Thyroid gland (tissue), 4 donors: ENCODE measurements around the gene CFAP157. TPM values are rescaled to one million over a fixed set of nuclear protein-coding genes. Genes with fewer than 3 reads are reported as not detected.

Experiments
- DNase-seq, 2 donors: peaks; one replicate each; pipeline ENCODE4 v3.0.0-alpha.2; 2019
- H3K27ac ChIP-seq, 3 donors: fragments of 200-600 bp; sonication (generic); 1 replicate in 2 of 3; 2 replicates in 1 of 3; pipeline ENCODE4 v1.5.1; 2016 to 2019; ENCODE audit warnings: mild to moderate bottlenecking in 1 of 3, moderate library complexity in 1 of 3
- H3K27me3 ChIP-seq: fragments of 200-600 bp; sonication (generic); one replicate; pipeline ENCODE4 v1.5.1; 2019
- H3K36me3 ChIP-seq, 2 donors: fragments of 200-600 bp; sonication (generic); one replicate each; pipeline ENCODE4 v1.5.1; 2016 to 2019
- H3K4me1 ChIP-seq, 2 donors: fragments of 200-600 bp; sonication (generic); one replicate each; pipeline ENCODE4 v1.5.1; 2017 to 2019
- H3K4me3 ChIP-seq, 3 donors: fragments of 200-600 bp; sonication (generic); replicated peaks in 1 of 3; 1 replicate in 2 of 3; 2 replicates in 1 of 3; pipeline ENCODE4 v1.5.1; 2016; ENCODE audit warnings: mild to moderate bottlenecking in 1 of 3
- H3K9me3 ChIP-seq: fragments of 200-600 bp; sonication (generic); one replicate; pipeline ENCODE4 v1.5.1; 2017
- POLR2A ChIP-seq, 2 donors: fragments of 450-650 bp; IDR thresholded peaks; one replicate each; pipeline ENCODE4 v1.6.1; 2017; ENCODE audit warnings: antibody characterized with exemption in 2 of 2, mild to moderate bottlenecking in 2 of 2, moderate library complexity in 1 of 2
- WGBS, 2 donors: methylation state at CpG; one replicate each; pipeline ENCODE4 v1.1.5; 2017; 5-methylcytosine and 5-hydroxymethylcytosine counted together
- intact Hi-C: fragments of 100-400 bp; cut with DNase I; formaldehyde crosslinking; loops from one replicate; pipeline ENCODE4 v1.15.1; 2023
- total RNA-seq, 4 donors: library from RNA; depleted of rRNA; stranded (reverse); fragments of >200 nt; gene quantifications; one replicate each; pipeline ENCODE4 v1.2.3, GENCODE V29; 2016
- TF ChIP-seq, protein P1 (sequence below), 6 experiments: fragments of 200-600 bp in 3 of 6; fragments of 450-650 bp in 3 of 6; sonication (generic) in 3 of 6; IDR thresholded peaks; one replicate each; pipeline ENCODE4 v1.5.1; 2016 to 2019; ENCODE audit warnings: antibody characterized with exemption in 6 of 6, mild to moderate bottlenecking in 2 of 6, inconsistent platforms in 1 of 6, moderate library complexity in 1 of 6

The CFAP157 gene
- total RNA-seq, 4 donors from 2014 or later: 0.22 to 3.0 TPM; not detected in 2

DNA sequence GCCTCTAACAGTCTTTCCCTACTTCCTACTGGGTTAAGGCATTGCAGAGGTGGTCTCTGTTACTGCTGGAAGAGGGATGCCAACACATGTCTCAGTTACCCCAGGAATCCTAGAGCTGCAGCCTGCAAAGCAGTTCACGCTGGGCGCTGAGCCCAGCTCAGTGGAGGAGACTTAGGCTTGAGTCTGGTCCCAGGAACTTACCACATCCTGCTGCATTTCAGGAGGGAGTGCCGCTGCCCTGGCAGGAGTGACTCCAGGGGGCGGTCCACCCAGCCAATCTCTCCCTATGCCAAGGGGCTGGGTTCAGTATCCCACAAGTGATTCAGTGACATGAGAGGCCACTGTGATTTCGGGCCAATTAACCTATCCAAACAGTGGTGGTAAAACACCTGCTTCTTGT lies 16.7 kb downstream of the CFAP157 start:
- Histone ChIP-seq H3K27ac (peak overlapping the region in 2 of 3 donors; percentile 59 to 65), H3K9me3 (no peaks in the 10 kb centered on the region), H3K4me3 (no peak overlapping the region), H3K36me3 (no peaks in the 10 kb centered on the region), H3K27me3 (no peaks in the 10 kb centered on the region), H3K4me1 (peaks cover 15 to 19% of the 10 kb centered on the region in 2 donors)
- 71% methylated on average over 4 to 5 of the region's 5 CpGs for WGBS, 2 donors
- peak; percentile 70 to 72 for DNase-seq
- intact Hi-C loops: no loop called here
- TF ChIP-seq, protein P1, sequence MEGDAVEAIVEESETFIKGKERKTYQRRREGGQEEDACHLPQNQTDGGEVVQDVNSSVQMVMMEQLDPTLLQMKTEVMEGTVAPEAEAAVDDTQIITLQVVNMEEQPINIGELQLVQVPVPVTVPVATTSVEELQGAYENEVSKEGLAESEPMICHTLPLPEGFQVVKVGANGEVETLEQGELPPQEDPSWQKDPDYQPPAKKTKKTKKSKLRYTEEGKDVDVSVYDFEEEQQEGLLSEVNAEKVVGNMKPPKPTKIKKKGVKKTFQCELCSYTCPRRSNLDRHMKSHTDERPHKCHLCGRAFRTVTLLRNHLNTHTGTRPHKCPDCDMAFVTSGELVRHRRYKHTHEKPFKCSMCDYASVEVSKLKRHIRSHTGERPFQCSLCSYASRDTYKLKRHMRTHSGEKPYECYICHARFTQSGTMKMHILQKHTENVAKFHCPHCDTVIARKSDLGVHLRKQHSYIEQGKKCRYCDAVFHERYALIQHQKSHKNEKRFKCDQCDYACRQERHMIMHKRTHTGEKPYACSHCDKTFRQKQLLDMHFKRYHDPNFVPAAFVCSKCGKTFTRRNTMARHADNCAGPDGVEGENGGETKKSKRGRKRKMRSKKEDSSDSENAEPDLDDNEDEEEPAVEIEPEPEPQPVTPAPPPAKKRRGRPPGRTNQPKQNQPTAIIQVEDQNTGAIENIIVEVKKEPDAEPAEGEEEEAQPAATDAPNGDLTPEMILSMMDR (IDR thresholded peaks at IDR 0.05): no peak
- no peak for TF ChIP-seq POLR2A (IDR thresholded peaks at IDR 0.05)

DNA sequence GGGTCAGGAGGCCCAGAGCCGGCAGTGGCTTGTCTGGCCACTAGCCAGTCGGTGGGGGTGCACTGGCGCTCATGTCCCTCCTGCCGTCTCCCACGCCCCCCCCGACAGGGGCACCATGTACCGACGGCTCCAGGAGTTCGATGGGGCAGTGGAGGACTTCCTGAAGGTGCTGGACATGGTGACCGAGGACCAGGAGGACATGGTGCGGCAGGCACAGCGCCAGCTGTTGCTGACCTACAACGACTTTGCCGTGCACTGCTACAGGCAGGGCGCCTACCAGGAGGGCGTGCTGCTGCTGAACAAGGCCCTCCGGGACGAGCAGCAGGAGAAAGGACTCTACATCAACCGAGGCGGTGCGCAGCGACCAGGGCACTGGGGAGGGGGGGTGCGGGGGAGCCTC lies 17.2 kb downstream of the CFAP157 start:
- Histone ChIP-seq H3K27ac (peak overlapping the region; percentile 34 to 65 (median 59)), H3K4me1 (peaks cover 15 to 19% of the 10 kb centered on the region in 2 donors), H3K36me3 (no peaks in the 10 kb centered on the region), H3K9me3 (no peaks in the 10 kb centered on the region), H3K27me3 (no peaks in the 10 kb centered on the region), H3K4me3 (no peak overlapping the region)
- peak; percentile 79 to 80 for DNase-seq
- intact Hi-C loops: no loop called here
- no peak for TF ChIP-seq POLR2A (IDR thresholded peaks at IDR 0.05)
- TF ChIP-seq, protein P1 (IDR thresholded peaks at IDR 0.05): no peak
- WGBS, 2 donors: 20 to 32% methylated on average over 18 to 22 of the region's 23 CpGs

DNA sequence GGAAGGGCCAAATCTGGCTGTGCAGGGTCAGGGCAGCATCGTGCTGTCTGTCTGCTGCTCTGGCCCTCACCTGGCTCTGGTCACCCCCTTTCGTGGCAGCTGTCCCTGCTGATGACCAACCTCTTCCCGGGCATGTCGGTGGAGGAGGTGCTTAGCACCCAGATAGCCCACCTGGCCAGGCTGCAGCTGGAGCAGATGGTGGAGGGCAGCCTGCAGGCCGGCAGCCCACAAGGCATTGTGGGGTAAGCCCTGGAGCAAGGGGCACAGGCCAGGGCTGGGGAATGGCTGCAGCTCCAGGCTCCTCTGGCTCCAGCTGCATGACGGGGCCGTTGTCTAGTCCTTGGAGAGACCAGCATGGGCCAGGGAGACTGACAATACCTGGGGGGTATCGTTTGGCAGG lies 20.1 kb downstream of the CFAP157 start:
- Histone ChIP-seq H3K4me3 (no peak overlapping the region), H3K36me3 (peaks cover 0 to 3% of the 10 kb centered on the region in 2 donors), H3K27ac (no peak overlapping the region), H3K9me3 (no peaks in the 10 kb centered on the region), H3K27me3 (no peaks in the 10 kb centered on the region), H3K4me1 (peaks cover 15 to 19% of the 10 kb centered on the region in 2 donors)
- TF ChIP-seq POLR2A (IDR thresholded peaks at IDR 0.05): no peak
- TF ChIP-seq, protein P1 (IDR thresholded peaks at IDR 0.05): no peak
- 74 to 84% methylated on average over 5 of the region's 8 CpGs for WGBS, 2 donors
- no peak for DNase-seq
- intact Hi-C loops: no loop called here

DNA sequence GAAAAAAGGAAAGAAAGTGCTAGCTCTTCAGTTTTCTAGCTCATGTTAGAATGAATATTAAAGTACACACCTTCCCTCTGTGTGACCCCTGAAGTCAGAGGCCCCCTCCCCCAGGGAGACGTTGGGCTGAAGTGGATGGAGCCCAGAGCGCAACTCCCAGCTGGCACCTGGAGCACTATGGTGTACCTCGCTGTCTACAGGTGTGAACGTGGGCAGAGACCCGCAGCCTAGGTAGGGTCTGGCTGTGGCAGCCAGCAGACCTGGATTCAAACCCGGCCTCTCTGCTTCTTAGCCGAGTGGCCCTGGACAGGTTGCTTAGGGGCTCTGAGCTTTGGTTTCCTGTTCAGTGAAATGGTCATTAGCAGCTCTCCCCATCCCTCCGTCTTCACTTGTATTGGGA lies 22.0 kb downstream of the CFAP157 start:
- no peaks in the 10 kb centered on the region for H3K27me3 ChIP-seq
- intact Hi-C loops: no loop called here
- H3K9me3 ChIP-seq: no peaks in the 10 kb centered on the region
- DNase-seq: no peak
- H3K4me1 ChIP-seq: peaks cover 7 to 11% of the 10 kb centered on the region in 2 donors
- H3K36me3 ChIP-seq: peaks cover 0 to 4% of the 10 kb centered on the region in 2 donors
- no peak overlapping the region for H3K4me3 ChIP-seq
- no peak for TF ChIP-seq POLR2A (IDR thresholded peaks at IDR 0.05)
- TF ChIP-seq, protein P1 (IDR thresholded peaks at IDR 0.05): no peak
- WGBS, 2 donors: 83 to 89% methylated on average over 8 of the region's 8 CpGs
- H3K27ac ChIP-seq: no peak overlapping the region

DNA sequence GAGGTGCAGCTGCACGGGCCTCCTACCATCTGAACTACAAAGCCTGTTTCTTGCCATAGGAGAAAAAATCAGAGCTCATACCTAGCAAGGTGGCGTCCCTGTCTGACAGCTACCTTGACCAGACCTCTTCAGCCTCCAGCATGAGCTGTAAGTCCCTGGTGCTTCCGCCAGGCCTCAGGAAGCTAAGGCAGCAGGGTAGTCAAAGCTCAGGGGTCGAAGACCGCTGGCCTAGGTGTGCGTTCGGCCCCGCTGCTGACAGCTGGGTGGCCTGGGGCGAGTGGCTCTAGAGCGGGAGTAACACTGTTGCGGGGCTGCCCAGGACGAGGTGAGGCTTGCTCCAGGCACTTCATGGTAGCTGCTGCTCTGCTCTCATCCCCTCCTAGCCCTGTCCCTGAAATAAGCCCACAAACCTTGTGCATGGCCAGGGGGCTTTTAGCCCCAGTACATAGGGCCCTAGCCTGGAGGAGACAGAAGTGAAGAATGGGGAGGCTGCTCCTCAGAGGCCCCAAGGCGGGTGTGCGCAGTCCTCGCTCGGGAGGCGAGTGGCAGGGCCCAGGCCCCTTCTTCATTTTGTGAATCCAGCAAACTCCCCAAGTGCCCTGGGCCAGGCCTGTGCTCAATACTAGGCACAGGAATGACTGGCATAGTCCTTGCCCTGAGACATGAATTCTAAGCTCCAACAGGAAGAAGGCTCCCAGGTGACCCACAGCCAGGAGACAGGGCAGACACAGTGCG lies 22.9 kb downstream of the CFAP157 start:
- Histone ChIP-seq H3K9me3 (no peaks in the 10 kb centered on the region), H3K36me3 (peaks cover 0 to 4% of the 10 kb centered on the region in 2 donors), H3K27me3 (no peaks in the 10 kb centered on the region), H3K4me1 (peaks cover 4 to 9% of the 10 kb centered on the region in 2 donors), H3K4me3 (no peak overlapping the region), H3K27ac (no peak overlapping the region)
- intact Hi-C loops: loop anchor here (5.0 kb wide), 1 partner anchor 122 kb away; no protein-coding TSS in a partner anchor
- TF ChIP-seq, protein P1 (IDR thresholded peaks at IDR 0.05): no peak
- TF ChIP-seq POLR2A (IDR thresholded peaks at IDR 0.05): no peak
- 91 to 93% methylated on average over 16 to 17 of the region's 18 CpGs for WGBS, 2 donors
- DNase-seq: no peak
